SK-N-SH (cell line): ENCODE measurements around the gene RANBP10. TPM values are rescaled to one million over a fixed set of nuclear protein-coding genes. Genes with fewer than 3 reads are reported as not detected.

Experiments
- CTCF ChIA-PET: fragments of 300-600, 350-600 bp; formaldehyde crosslinking; extraction: SDS; loops from one replicate; lab custom pipeline; 2021; lab: Yijun Ruan, JAX
- POLR2A ChIA-PET: fragments of 350-600 bp; sonication (Branson Sonifier 250); formaldehyde crosslinking; extraction: SDS; loops from one replicate; lab custom pipeline; 2020; ENCODE audit warnings: antibody characterized with exemption, inconsistent platforms; lab: Yijun Ruan, JAX
- DNase-seq: peaks from one replicate; pipeline ENCODE4 v3.0.0; 2012
- H2AFZ ChIP-seq: fragments of 200-600 bp; sonication (generic); 2 replicates; pipeline ENCODE4 v1.8.1; 2016; ENCODE audit warnings: antibody characterized with exemption, mild to moderate bottlenecking, low read depth
- H3F3A ChIP-seq: fragments of 200-600 bp; sonication (generic); replicated peaks from 2 replicates; pipeline ENCODE3; 2016; ENCODE audit warnings: antibody characterized with exemption, mild to moderate bottlenecking; ENCODE audit not compliant: insufficient read depth
- H3K27ac ChIP-seq, 2 experiments: fragments of 200-500 bp in 1 of 2; fragments of 200-600 bp in 1 of 2; sonication (Bioruptor generic) in 1 of 2; sonication (generic), shearing (Covaris generic) in 1 of 2; 2 replicates each; pipeline versions ENCODE4 v1.5.1 to v1.6.1; 2014 to 2016; ENCODE audit warnings: low read depth in 2 of 2, inconsistent platforms in 1 of 2, low read length in 1 of 2, mild to moderate bottlenecking in 1 of 2, mixed read lengths in 1 of 2
- H3K27me3 ChIP-seq: fragments of 200-600 bp; sonication (generic), shearing (Covaris generic); 2 replicates; pipeline ENCODE4 v1.6.1; 2016; ENCODE audit warnings: mixed run types; ENCODE audit not compliant: insufficient read depth
- H3K36me3 ChIP-seq, 2 experiments: fragments of 200-500 bp in 1 of 2; fragments of 200-600 bp in 1 of 2; sonication (Bioruptor generic) in 1 of 2; sonication (generic) in 1 of 2; replicated peaks in 1 of 2; 2 replicates each; pipeline versions ENCODE3 to v1.5.1; 2014 to 2016; ENCODE audit warnings: low read length in 1 of 2, mild to moderate bottlenecking in 1 of 2; ENCODE audit not compliant: insufficient read depth in 2 of 2, control insufficient read depth in 1 of 2
- H3K4me1 ChIP-seq, 2 experiments: fragments of 200-500 bp in 1 of 2; fragments of 200-600 bp in 1 of 2; sonication (Bioruptor generic) in 1 of 2; sonication (generic), shearing (Covaris generic) in 1 of 2; 2 replicates each; pipeline versions ENCODE4 v1.5.1 to v1.6.1; 2014 to 2016; ENCODE audit warnings: low read depth in 1 of 2, low read length in 1 of 2, mixed run types in 1 of 2; ENCODE audit not compliant: insufficient read depth in 2 of 2, control insufficient read depth in 1 of 2
- H3K4me2 ChIP-seq: fragments of 200-600 bp; sonication (generic), shearing (Covaris generic); 2 replicates; pipeline ENCODE4 v1.6.1; 2017; ENCODE audit warnings: mixed run types
- H3K4me3 ChIP-seq, 2 experiments: fragments of 200-500 bp in 1 of 2; fragments of 200-600 bp in 1 of 2; sonication (Bioruptor generic) in 1 of 2; sonication (generic), shearing (Covaris generic) in 1 of 2; 2 replicates each; pipeline versions ENCODE4 v1.5.1 to v1.8.1; 2014 to 2016; ENCODE audit warnings: low read depth in 2 of 2, inconsistent platforms in 1 of 2, low read length in 1 of 2, mild to moderate bottlenecking in 1 of 2, mixed read lengths in 1 of 2, moderate library complexity in 1 of 2
- H3K79me2 ChIP-seq: fragments of 200-600 bp; sonication (generic); 2 replicates; pipeline ENCODE4 v1.8.1; 2017; ENCODE audit warnings: mild to moderate bottlenecking; ENCODE audit not compliant: insufficient read depth
- H3K9ac ChIP-seq: fragments of 200-600 bp; sonication (generic); 2 replicates; pipeline ENCODE4 v1.6.1; 2017; ENCODE audit warnings: mixed run types
- H3K9me2 ChIP-seq: fragments of 200-600 bp; sonication (generic); 2 replicates; pipeline ENCODE4 v1.6.1; 2017; ENCODE audit warnings: mixed run types
- H3K9me3 ChIP-seq: fragments of 200-600 bp; sonication (generic); 2 replicates; pipeline ENCODE4 v1.6.1; 2017; ENCODE audit warnings: mixed run types, mild to moderate bottlenecking, moderate library complexity
- H4K20me1 ChIP-seq: fragments of 200-600 bp; sonication (generic); 2 replicates; pipeline ENCODE4 v1.6.1; 2017; ENCODE audit warnings: mild to moderate bottlenecking, mixed run types; ENCODE audit not compliant: insufficient read depth
- CHD2 ChIP-seq: fragments of 150-350 bp; IDR thresholded peaks from 2 replicates; pipeline ENCODE4 v1.6.1; 2018; ENCODE audit warnings: low read length; ENCODE audit not compliant: partially characterized antibody
- CTCF ChIP-seq: fragments of 200-600 bp; sonication (generic); IDR thresholded peaks from 2 replicates; pipeline ENCODE4 v1.6.1; 2017; ENCODE audit warnings: antibody characterized with exemption, mild to moderate bottlenecking, moderate library complexity
- ELF1 ChIP-seq: IDR thresholded peaks from 2 replicates; pipeline ENCODE4 v1.4.0; 2012
- EP300 ChIP-seq, 2 experiments: IDR thresholded peaks; 2 replicates each; pipeline versions ENCODE4 v1.4.0 to v1.6.1; 2012; ENCODE audit warnings: borderline replicate concordance in 1 of 2, low read depth in 1 of 2, low read length in 1 of 2
- FOXM1 ChIP-seq: IDR thresholded peaks from 2 replicates; pipeline ENCODE4 v1.4.0; 2012; ENCODE audit warnings: low read depth, mild to moderate bottlenecking
- GABPA ChIP-seq: IDR thresholded peaks from 2 replicates; pipeline ENCODE4 v1.4.0; 2012; ENCODE audit warnings: low read depth, mild to moderate bottlenecking
- MAX ChIP-seq: IDR thresholded peaks from 2 replicates; pipeline ENCODE4 v1.4.0; 2012; ENCODE audit warnings: low read depth
- MXI1 ChIP-seq: IDR thresholded peaks from 2 replicates; pipeline ENCODE4 v1.6.1; 2012; ENCODE audit warnings: mild to moderate bottlenecking, low read depth, low read length, improper control_type of control experiment
- NRF1 ChIP-seq: IDR thresholded peaks from 2 replicates; pipeline ENCODE4 v1.6.1; 2012; ENCODE audit warnings: low read depth, mild to moderate bottlenecking, low read length
- PBX3 ChIP-seq: IDR thresholded peaks from 2 replicates; pipeline ENCODE4; 2012
- POLR2AphosphoS5 ChIP-seq: IDR thresholded peaks from 2 replicates; pipeline ENCODE4 v1.6.1; 2012; ENCODE audit warnings: low read depth, low read length
- RXRA ChIP-seq: IDR thresholded peaks from 2 replicates; pipeline ENCODE4 v1.4.0; 2012; ENCODE audit warnings: low read depth, mild to moderate bottlenecking, borderline replicate concordance
- SIN3A ChIP-seq: IDR thresholded peaks from 2 replicates; pipeline ENCODE4 v1.6.1; 2012; ENCODE audit warnings: low read depth, mild to moderate bottlenecking, low read length, moderate library complexity, borderline replicate concordance
- SMC3 ChIP-seq: IDR thresholded peaks from 2 replicates; pipeline ENCODE4 v1.6.1; 2012; ENCODE audit warnings: low read depth, low read length, improper control_type of control experiment
- TAF1 ChIP-seq: IDR thresholded peaks from 2 replicates; pipeline ENCODE4 v1.6.1; 2012; ENCODE audit warnings: low read depth, mild to moderate bottlenecking, low read length, moderate library complexity, borderline replicate concordance
- TEAD4 ChIP-seq: IDR thresholded peaks from 2 replicates; pipeline ENCODE4 v1.4.0; 2012; ENCODE audit warnings: mild to moderate bottlenecking, borderline replicate concordance; ENCODE audit not compliant: insufficient read depth
- USF1 ChIP-seq: IDR thresholded peaks from 2 replicates; pipeline ENCODE4 v1.4.0; 2012; ENCODE audit warnings: low read depth, borderline replicate concordance
- YY1 ChIP-seq: IDR thresholded peaks from 2 replicates; pipeline ENCODE4 v1.4.0; 2012; ENCODE audit warnings: low read depth, mild to moderate bottlenecking
- WGBS: methylation state at CpG from one replicate; pipeline ENCODE4 v1.1.6; 2017; ENCODE audit warnings: low lambda C conversion rate; 5-methylcytosine and 5-hydroxymethylcytosine counted together
- polyA plus RNA-seq, 3 experiments: library from polyadenylated mRNA; depleted of rRNA; stranded (reverse); fragments of >200 nt; gene quantifications; 2 replicates each; pipeline ENCODE4 v1.2.3, GENCODE V29; 2012

Gene RANBP10
- polyA plus RNA-seq, 1 of the 3 experiments (the other 2 are of a cell fraction) = 12.1 TPM

- 0 out of 2 replicates have a peak, but pooled peaks have one; percentile 24 for TF ChIP-seq SIN3A
- TF ChIP-seq USF1 = peak; percentile 70; the same call in 1 of the 2 replicates
- TF ChIP-seq TEAD4 = no peak
- no peak for TF ChIP-seq PBX3
- no peak; the same call in 1 of the 2 replicates for TF ChIP-seq MXI1
- TF ChIP-seq FOXM1 = no peak
- 0 out of 2 replicates have a peak, but pooled peaks have one; percentile 15 for TF ChIP-seq MAX
- TF ChIP-seq TAF1 = no peak
- TF ChIP-seq SMC3 = no peak
- TF ChIP-seq NRF1 = no peak
- TF ChIP-seq, all 33 proteins: peak for 3
- H3F3A ChIP-seq = peaks cover 5% of the 10 kb centered on the region
- 4% methylated on average over 5 of the region's 5 CpGs for WGBS
- peak; percentile 52 for DNase-seq
- no peaks in the 10 kb centered on the region for H3K27me3 ChIP-seq
- peak overlapping the region; percentile 89 for H2AFZ ChIP-seq
- peaks cover 5 to 18% of the 10 kb centered on the region in 2 experiments; a peak in 3 of 4 replicates for H3K4me1 ChIP-seq
- 0 out of 2 replicates have a peak, but pooled peaks cover 4% of the 10 kb centered on the region for H4K20me1 ChIP-seq
- ChIA-PET POLR2A (interaction anchor here (0.6 to 1.2 kb wide), 4 partner anchors 15 to 158 kb away, joined by 3 to 5 read pairs (median 3); partner anchors contain the start of genes ACD and CTCF), CTCF (interaction anchor here (0.9 to 2.0 kb wide), 4 partner anchors 9 to 117 kb away, joined by 4 to 6 read pairs (median 5); no protein-coding TSS in a partner anchor)
- peak overlapping the region; percentile 74 to 90 for H3K4me3 ChIP-seq
- H3K79me2 ChIP-seq = peaks cover 44% of the 10 kb centered on the region
- H3K36me3 ChIP-seq = peaks cover 0 to 6% of the 10 kb centered on the region in 2 experiments
- H3K9me2 ChIP-seq = no peaks in the 10 kb centered on the region
- peak overlapping the region; percentile 92 for H3K4me2 ChIP-seq
- peak overlapping the region; percentile 77 to 85 for H3K27ac ChIP-seq
- no peaks in the 10 kb centered on the region for H3K9me3 ChIP-seq
- peak overlapping the region; percentile 87 for H3K9ac ChIP-seq
Measured at GRCh38 chr16:67719778-67720144, 86.6 kb downstream of the RANBP10 start.

- peak within 1 kb of the TSS; percentile 89 for H2AFZ ChIP-seq
- H3K27me3 ChIP-seq = no peaks in the 10 kb centered on the region
- TF ChIP-seq YY1 = peak; percentile 19; the same call in 1 of the 2 replicates
- no peak for TF ChIP-seq CTCF
- TF ChIP-seq TAF1 = peak; percentile 83
- no peak; the same call in 1 of the 2 replicates for TF ChIP-seq SMC3
- TF ChIP-seq NRF1 = peak; percentile 95
- peak; percentile 61 for TF ChIP-seq GABPA
- TF ChIP-seq RXRA = no peak
- peak; percentile 98 for TF ChIP-seq POLR2AphosphoS5
- TF ChIP-seq SIN3A = peak; percentile 61; the same call in 1 of the 2 replicates
- TF ChIP-seq ELF1 = 0 out of 2 replicates have a peak, but pooled peaks have one; percentile 40
- no peak for TF ChIP-seq CHD2
- TF ChIP-seq EP300 (IDR thresholded peaks at IDR 0.05; ENCODE audit: borderline replicate concordance in 1 of 2, low read depth in 1 of 2, low read length in 1 of 2) = no peak
- peak; percentile 84 for TF ChIP-seq MXI1
- TF ChIP-seq, all 33 proteins: peak for 8
- ChIA-PET CTCF (interaction anchor here (0.6 to 2.0 kb wide), 6 partner anchors 10 to 172 kb away, joined by 3 to 12 read pairs (median 5); no protein-coding TSS in a partner anchor), POLR2A (interaction anchor here (0.6 to 1.2 kb wide), 4 partner anchors 14 to 157 kb away, joined by 3 to 5 read pairs (median 3); partner anchors contain the start of genes ACD and CTCF)
- peak within 1 kb of the TSS; percentile 87 for H3K9ac ChIP-seq
- H3K79me2 ChIP-seq = peaks cover 49% of the 10 kb centered on the region
- peaks cover 5% of the 10 kb centered on the region for H3F3A ChIP-seq
- peak within 1 kb of the TSS; percentile 92 for H3K4me2 ChIP-seq
- H3K4me3 ChIP-seq = peak within 1 kb of the TSS; percentile 74 to 90
- peak within 1 kb of the TSS; percentile 77 to 85 for H3K27ac ChIP-seq
- H3K9me2 ChIP-seq = no peaks in the 10 kb centered on the region
- peaks cover 0 to 6% of the 10 kb centered on the region in 2 experiments for H3K36me3 ChIP-seq
- H3K4me1 ChIP-seq = peaks cover 5 to 18% of the 10 kb centered on the region in 2 experiments; a peak in 3 of 4 replicates
- H4K20me1 ChIP-seq = 0 out of 2 replicates have a peak, but pooled peaks cover 4% of the 10 kb centered on the region
- WGBS = 0% methylated on average over 26 of the region's 59 CpGs
- no peaks in the 10 kb centered on the region for H3K9me3 ChIP-seq
- DNase-seq = peak; percentile 100
Measured at GRCh38 chr16:67719048-67719777, 87.1 kb downstream of the RANBP10 start, which contains the start of gene GFOD2. Gene GFOD2 (minus strand): TSS chr16:67719316. CDS start chr16:67685715, 33,601 bp downstream.
